Fibroblast of the aortic adventitia (primary cell): ENCODE results near the gene NPAS1. TPM values are rescaled to one million over a fixed set of nuclear protein-coding genes. Genes with fewer than 3 reads are reported as not detected.

ENCODE experiments used
- DNase-seq: peaks from one replicate; pipeline ENCODE4 v3.0.0-alpha.2; 2010; ENCODE audit warnings: low read depth
- H3K4me3 ChIP-seq: 2 replicates; pipeline ENCODE4 v1.5.1; 2011; ENCODE audit warnings: low read depth, mild to moderate bottlenecking, control low read depth, low read length, moderate library complexity
- total RNA-seq: library from RNA; depleted of rRNA; stranded (reverse); fragments of >200 nt; gene quantifications from 2 replicates; pipeline ENCODE4 v1.2.3, GENCODE V29; 2012; ENCODE audit warnings: low replicate concordance
- TF ChIP-seq, protein P1 (sequence below): IDR thresholded peaks from 2 replicates; pipeline ENCODE4 v1.5.1; 2011; ENCODE audit warnings: mild to moderate bottlenecking, low read length, control low read depth, inconsistent platforms; ENCODE audit not compliant: insufficient read depth

The NPAS1 gene
- total RNA-seq, 1 donor = 2.1 TPM

DNA sequence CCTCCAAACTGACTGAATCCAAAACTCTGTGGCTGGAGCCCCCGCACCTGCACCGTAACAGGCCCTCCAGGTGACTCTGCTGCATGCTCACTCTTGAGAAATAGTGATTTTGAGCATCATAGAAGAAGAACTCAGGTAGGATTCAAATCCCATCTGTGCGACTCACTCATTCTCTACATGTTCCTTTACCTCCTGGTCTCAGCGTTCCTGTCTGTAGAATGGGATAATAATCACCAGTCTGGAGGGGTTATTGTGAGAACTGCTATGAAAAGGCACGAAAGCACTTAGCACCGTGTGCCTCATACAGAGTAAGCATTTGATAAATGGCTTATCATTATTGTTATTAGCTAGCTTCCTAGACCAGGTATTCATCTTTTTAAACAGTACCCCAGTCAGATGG lies 36.5 kb upstream of the NPAS1 start:
- TF ChIP-seq, protein P1, sequence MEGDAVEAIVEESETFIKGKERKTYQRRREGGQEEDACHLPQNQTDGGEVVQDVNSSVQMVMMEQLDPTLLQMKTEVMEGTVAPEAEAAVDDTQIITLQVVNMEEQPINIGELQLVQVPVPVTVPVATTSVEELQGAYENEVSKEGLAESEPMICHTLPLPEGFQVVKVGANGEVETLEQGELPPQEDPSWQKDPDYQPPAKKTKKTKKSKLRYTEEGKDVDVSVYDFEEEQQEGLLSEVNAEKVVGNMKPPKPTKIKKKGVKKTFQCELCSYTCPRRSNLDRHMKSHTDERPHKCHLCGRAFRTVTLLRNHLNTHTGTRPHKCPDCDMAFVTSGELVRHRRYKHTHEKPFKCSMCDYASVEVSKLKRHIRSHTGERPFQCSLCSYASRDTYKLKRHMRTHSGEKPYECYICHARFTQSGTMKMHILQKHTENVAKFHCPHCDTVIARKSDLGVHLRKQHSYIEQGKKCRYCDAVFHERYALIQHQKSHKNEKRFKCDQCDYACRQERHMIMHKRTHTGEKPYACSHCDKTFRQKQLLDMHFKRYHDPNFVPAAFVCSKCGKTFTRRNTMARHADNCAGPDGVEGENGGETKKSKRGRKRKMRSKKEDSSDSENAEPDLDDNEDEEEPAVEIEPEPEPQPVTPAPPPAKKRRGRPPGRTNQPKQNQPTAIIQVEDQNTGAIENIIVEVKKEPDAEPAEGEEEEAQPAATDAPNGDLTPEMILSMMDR = no peak

DNA sequence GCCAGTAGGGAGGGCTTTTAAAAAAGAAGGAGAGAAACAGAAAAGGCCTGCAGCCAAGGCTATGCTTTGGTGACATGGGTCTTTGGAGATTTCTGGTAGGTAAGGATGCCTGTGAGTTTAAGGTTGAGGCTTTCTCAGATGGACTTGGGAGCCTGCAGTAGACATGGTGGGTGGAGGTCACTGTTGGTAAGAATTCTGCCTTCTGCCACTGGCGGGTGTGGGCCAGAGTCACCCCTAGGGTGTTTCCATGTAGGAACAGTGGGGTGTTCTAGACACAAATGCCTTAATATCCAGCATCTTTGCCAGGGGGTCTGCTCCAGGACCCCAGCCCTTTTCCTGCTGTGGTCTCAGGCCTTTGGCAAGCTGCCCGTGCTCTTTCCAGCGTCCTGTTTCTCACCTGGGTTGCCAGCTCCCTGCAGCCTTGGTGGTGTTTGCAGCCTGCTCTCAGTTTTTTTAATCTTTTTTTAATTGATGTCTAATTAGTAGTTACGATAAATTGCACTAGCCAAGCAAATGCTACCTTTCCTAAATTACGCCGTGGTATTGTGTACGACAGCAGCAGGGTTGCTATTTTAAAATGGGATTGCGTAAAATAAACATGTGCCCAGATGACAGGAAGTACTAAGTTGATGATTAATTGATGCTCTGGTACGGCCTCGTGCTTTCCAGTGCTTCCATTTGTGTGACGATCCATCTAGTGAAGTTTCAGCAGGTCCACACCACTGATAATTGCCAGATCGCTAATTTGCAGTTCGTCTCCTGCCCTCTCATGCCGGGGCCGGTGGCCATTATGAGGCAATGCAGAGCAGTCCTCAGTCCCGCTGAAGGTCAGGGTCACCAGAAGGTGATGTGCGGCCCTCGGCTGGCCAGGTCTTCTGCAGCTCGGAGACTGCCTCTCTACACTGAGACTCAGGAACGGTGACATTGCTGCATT lies 35.3 kb upstream of the NPAS1 start:
- DNase-seq = peak; percentile 74
- TF ChIP-seq, protein P1 = no peak
- H3K4me3 ChIP-seq = no peak overlapping the region

More for the DNA sequence above, 36.5 kb upstream of the NPAS1 start:
- H3K4me3 ChIP-seq = no peak overlapping the region
- no peak for DNase-seq

DNA sequence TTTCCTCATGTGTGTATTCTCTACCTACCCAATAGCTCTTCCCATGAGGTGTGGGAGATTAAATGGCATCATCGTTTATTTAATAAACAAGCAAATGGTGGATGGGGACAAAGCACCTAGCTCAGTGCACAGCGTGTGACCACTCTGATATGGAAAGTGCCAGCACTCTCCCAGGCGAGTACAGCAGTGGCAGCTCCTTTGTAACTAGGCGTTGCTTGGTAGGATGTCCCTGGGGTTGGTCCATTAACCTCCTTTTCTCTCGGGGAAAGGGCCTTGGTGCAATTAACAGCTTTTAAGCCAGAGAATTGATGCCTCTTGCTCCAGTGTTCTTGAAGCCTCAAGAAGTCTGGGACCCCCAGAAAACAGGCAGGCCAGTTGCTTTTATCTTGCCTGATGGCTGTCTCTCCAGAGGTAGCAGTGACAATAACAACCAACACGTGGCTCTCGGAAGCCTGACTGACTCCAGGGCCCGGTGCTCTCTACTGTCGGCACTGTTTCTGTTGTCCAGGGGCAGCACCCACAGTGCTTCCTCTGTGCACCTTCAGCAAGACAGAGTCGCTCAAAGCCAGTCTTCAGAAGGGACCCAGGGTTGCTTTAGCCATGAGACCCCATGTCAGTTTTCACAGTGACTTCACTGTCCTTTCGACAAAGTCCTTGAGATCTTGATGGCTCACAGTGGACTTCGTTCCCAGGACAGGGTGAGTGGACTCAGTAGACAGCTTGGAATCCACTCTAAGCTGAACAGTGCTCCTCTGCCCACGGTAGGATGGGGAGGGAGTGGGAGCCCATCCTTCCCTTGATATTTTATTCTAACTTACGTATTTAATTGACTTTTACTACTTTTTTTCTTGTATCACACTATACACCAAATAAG lies 33.9 kb upstream of the NPAS1 start:
- no peak for DNase-seq
- H3K4me3 ChIP-seq = no peak overlapping the region
- TF ChIP-seq, protein P1 = no peak

DNA sequence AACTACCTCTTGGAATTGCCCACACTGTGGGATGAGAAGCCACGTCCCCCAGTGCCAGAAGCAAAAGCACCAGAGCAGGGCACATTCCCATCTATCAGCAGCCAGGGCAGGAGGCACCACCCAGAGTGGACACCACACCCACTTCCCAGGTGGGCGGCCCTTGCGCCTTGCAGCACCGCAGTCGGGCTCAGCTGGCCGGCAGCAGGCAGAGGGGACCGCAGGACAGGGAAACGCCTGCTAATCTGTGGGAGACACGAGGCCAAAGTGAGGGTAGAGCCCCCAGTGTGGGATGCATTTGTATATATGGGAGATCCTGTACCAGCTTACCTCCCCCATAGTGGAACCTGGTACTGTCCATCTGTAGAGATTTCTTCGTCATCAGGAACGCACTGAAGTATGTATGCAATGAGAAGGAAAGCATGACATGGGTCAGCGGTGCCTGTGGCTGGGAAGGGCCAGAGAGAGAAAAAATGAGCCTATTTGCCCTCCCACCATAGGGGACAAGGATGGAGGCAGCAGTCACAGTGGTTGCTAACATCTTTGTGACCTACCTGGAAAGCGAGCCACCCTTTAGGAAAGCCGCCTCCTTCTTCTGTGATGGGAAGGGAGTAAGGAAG lies 30.9 kb upstream of the NPAS1 start:
- TF ChIP-seq, protein P1 = no peak
- H3K4me3 ChIP-seq = no peak overlapping the region
- DNase-seq = no peak

DNA sequence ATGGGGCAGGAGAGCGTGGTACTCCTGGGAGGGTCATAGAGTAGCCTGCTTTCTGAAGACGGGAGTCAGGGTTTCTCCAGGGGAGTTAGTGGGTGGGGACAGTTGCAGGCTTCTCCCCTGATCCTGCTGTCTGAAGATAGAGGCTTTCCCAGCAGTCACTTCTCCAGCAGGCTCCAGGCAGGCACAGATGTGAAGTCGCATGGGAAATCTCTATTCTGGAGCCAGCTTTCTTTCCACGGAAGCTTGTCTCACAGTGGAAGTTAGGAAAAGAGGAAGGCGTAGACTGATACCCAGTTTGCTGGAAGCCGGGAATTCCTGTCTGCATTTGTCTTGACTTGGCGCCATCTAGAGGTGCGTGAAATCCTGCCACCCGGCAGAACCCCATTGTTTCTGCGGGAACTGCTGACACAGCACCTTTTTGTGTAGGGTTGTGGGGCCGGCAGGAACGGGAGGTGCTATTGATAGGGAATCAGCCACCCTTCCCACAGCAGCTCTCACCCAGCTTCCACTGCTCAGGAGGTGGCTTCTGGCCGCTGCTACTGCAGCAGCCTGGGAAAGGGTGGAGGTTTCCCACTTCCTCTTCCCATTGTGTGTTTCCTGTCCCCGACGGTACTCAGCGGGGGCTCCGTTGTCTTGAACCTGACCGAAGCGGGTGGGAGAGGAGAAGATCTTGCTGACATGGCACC lies 28.5 kb upstream of the NPAS1 start:
- TF ChIP-seq, protein P1 = peak; percentile 81
- peak; percentile 94 for DNase-seq

More for the DNA sequence above, 28.5 kb upstream of the NPAS1 start:
- H3K4me3 ChIP-seq = no peak overlapping the region
